ENCODE measurements around the gene SPRY1.

- TF ChIP-seq, protein P1, sequence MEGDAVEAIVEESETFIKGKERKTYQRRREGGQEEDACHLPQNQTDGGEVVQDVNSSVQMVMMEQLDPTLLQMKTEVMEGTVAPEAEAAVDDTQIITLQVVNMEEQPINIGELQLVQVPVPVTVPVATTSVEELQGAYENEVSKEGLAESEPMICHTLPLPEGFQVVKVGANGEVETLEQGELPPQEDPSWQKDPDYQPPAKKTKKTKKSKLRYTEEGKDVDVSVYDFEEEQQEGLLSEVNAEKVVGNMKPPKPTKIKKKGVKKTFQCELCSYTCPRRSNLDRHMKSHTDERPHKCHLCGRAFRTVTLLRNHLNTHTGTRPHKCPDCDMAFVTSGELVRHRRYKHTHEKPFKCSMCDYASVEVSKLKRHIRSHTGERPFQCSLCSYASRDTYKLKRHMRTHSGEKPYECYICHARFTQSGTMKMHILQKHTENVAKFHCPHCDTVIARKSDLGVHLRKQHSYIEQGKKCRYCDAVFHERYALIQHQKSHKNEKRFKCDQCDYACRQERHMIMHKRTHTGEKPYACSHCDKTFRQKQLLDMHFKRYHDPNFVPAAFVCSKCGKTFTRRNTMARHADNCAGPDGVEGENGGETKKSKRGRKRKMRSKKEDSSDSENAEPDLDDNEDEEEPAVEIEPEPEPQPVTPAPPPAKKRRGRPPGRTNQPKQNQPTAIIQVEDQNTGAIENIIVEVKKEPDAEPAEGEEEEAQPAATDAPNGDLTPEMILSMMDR (IDR thresholded peaks at IDR 0.05; ENCODE audit: low read depth, low read length) = no peak
- TF ChIP-seq POLR2A (IDR thresholded peaks at IDR 0.05; ENCODE audit: extremely low read depth, insufficient read length) (no peak), MAX (IDR thresholded peaks at IDR 0.05; ENCODE audit: low read depth, low read length) (no peak)
Measured at GRCh38 chr4:123365412-123365811, 31.2 kb upstream of the SPRY1 start.
